WI38 (cell line): ENCODE data around the gene TNFSF11.

Source experiments
- H3K4me3 ChIP-seq: 2 replicates; pipeline ENCODE4 v1.5.1; 2011; ENCODE audit warnings: low read depth, mild to moderate bottlenecking, control low read depth, low read length
- TF ChIP-seq, protein P1 (sequence below): IDR thresholded peaks from 2 replicates; pipeline ENCODE4 v1.5.1; 2012; ENCODE audit warnings: low read depth, mild to moderate bottlenecking, control low read depth, low read length

TNFSF11 gene

DNA sequence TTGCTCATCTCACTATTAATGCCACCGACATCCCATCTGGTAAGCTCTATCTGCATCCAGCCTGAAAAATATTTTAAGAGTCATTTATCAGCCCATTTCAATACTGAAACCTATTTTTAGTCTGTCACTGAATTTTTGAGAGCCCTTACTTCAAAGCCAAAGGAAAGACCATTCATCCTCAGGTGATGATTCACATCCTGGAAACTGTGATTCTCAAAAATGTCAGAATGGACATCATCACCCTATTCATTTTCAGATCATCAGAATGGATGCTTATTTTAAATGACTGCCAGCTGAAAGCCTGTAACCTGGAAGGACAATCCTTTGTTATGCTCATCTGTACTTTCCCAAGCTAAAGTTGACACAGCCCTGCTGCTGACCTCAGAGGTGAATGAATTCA, 27.0 kb downstream of the TNFSF11 start:
- TF ChIP-seq, protein P1, sequence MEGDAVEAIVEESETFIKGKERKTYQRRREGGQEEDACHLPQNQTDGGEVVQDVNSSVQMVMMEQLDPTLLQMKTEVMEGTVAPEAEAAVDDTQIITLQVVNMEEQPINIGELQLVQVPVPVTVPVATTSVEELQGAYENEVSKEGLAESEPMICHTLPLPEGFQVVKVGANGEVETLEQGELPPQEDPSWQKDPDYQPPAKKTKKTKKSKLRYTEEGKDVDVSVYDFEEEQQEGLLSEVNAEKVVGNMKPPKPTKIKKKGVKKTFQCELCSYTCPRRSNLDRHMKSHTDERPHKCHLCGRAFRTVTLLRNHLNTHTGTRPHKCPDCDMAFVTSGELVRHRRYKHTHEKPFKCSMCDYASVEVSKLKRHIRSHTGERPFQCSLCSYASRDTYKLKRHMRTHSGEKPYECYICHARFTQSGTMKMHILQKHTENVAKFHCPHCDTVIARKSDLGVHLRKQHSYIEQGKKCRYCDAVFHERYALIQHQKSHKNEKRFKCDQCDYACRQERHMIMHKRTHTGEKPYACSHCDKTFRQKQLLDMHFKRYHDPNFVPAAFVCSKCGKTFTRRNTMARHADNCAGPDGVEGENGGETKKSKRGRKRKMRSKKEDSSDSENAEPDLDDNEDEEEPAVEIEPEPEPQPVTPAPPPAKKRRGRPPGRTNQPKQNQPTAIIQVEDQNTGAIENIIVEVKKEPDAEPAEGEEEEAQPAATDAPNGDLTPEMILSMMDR, result no peak
- H3K4me3 ChIP-seq, result no peak overlapping the region

DNA sequence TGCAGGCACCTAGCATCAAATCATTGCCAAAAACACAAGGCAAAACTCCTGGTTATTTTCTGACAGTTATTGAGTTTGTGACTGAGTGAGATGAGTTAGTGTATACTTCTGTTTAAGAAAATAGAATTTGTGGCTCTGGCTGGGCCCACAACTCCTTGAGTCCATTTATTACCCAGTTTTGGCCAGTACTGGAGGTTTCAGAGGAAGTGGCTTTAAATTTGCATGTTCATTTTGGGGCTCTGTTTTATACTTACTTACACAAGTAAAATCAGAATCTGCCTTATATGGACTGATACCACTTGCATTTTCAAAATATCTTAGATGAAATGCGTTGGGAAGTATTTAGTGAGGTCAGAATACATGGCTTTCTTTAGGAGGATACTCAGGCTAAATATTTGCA, 29.0 kb downstream of the TNFSF11 start:
- H3K4me3 ChIP-seq, result no peak overlapping the region
- TF ChIP-seq, protein P1, result no peak

DNA sequence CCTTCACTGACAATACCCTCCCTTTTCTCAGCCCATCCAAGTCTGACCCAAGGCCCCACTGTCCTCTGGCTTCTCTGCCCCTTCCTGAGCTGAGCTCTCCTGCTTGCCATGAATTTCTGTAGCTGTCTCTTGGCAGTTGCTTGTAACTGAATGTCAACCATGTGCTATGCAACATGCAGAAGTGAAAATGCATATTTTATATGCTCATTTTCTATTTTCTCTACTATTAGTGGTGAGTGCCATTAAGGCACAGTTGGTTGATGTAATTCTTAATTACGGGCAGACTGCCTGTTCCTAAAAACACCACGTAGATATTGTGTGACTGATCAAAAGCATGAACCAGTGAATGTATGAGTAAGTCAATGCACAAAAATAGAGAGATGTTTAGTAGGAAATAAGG, 29.6 kb downstream of the TNFSF11 start:
- TF ChIP-seq, protein P1, result no peak

DNA sequence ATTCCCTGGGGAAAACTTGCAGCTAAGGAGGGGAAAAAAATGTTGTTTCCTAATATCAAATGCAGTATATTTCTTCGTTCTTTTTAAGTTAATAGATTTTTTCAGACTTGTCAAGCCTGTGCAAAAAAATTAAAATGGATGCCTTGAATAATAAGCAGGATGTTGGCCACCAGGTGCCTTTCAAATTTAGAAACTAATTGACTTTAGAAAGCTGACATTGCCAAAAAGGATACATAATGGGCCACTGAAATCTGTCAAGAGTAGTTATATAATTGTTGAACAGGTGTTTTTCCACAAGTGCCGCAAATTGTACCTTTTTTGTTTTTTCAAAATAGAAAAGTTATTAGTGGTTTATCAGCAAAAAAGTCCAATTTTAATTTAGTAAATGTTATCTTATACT, 33.6 kb downstream of the TNFSF11 start:
- TF ChIP-seq, protein P1, result no peak
- H3K4me3 ChIP-seq, result no peak overlapping the region

More for the DNA sequence above, 29.6 kb downstream of the TNFSF11 start:
- no peak overlapping the region for H3K4me3 ChIP-seq

DNA sequence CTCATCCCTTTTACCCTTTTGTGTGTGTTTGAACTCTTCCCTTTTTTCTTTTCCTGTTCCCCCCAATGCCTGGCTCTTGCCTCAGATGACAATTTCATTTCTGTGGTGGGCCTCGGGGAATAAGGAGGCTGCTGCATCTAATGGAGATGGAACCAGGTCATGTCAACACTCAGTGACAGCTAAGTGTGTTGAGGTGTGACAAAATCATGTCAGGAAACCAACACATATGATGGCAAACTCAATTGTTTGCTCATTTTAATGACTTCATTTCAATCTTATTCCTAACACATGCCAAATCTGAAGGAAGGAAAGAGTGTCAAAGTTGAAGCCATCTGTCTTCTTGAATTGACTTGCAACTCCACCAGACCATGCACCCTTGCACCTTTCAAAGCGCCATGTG, 36.7 kb downstream of the TNFSF11 start:
- H3K4me3 ChIP-seq, result no peak overlapping the region

DNA sequence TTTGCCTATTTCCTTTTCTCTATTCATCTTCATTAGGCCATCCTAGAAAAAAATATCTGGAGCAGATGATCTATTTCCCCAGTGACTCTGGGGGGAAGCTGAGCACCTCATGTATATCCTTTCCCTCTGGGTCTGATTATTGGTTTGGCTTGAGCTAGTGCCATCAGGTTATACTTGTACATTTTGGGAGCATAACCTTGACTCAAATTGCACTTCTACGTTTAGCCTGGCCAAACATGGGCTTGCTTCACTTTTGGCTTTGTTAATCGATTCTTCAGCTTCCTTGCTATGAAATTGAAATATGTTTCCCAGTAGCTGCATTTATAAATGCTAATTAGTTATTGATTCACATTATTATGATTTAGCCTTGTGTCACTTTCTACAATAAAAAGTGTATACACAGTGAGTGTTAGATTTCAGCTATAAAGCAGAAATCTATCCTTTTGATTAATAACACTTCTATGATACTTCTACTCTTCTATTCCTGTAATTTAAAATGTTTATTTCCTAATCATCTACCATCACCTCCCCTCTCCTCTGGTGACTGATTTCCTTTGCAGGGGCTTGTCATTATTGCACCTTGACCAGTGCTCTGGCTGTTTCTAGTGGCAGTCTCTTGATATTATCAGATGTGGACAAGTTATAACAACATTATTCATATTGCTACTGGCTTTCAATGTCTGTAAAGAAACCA, 37.3 kb downstream of the TNFSF11 start:
- TF ChIP-seq, protein P1, result no peak
- H3K4me3 ChIP-seq, result no peak overlapping the region

More for the DNA sequence above, 36.7 kb downstream of the TNFSF11 start:
- TF ChIP-seq, protein P1, result no peak

DNA sequence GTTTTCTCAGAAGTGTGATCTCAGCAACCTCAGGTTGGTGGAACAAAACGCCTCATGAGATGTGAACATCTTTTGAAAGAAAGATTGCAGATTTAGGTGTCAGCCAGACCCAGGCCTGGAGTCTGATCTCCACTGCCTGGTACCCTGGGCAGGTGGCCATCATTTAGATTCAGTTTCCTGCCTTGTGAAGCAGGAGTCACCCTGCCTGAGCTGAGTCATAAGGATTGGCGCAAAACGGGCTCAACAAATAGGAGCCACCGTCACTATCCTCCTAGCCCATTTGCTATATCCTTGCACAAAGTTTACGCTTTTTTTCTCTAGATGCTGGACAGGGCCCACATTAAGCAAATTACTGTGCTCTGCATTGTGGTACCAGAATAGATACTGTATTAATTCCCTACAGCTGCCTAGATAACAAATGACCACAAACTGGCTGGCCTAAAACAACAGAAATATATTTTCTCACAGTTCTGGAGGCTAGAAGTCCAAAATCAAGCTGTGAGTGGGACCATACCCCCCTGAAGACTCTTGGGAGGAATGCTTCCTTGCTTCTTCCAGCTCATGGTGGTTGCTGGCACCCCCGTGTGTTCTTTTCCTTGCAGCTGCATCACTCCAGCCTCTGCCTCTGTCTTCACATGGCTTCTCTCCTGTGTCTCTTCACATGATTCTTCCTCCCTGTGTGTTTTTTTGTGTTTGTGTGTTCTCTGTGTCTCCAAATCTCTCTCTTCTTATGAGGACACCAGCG, 38.2 kb downstream of the TNFSF11 start:
- TF ChIP-seq, protein P1, result no peak
- no peak overlapping the region for H3K4me3 ChIP-seq
